HL-60/S4 treated with retinoic acid at 250 ng/mL for 4 days and 3 days (cell line): Measurements from ENCODE around the gene AVPR2.

Experiments used
- in situ Hi-C: fragments of 300-500 bp; cut with MboI; formaldehyde crosslinking; loops from 2 replicates; pipeline ENCODE4 v1.7.0; 2022; ENCODE audit warnings: low sequenced_read_pairs

AVPR2 gene

GRCh38 chrX:153903991-153904957, at the start of gene AVPR2:
Gene AVPR2 (plus strand): TSS chrX:153904673. CDS start chrX:153905146, 473 bp downstream.
- in situ Hi-C loops, result no loop called here

DNA sequence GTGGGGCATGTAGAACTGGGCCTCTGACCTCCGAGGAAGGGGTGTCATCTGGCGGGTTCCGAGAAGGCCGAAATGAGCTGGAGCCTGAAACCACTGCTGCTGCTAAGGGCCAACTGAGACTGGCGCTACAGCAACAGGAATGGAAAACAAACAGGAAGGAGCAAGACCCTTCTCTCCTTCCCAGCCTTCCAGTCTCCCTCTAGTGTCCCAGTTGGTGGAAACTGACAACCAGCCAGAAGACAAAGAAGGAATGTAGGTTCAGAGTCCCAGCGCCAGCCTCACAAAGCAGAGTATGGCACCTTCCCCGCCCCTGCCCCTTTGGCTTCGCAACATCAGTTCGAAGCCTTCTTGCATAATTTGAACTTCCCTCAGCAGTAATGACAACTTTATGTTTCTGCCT, 49.8 kb upstream of the AVPR2 start:
- in situ Hi-C loops, result no loop called here

DNA sequence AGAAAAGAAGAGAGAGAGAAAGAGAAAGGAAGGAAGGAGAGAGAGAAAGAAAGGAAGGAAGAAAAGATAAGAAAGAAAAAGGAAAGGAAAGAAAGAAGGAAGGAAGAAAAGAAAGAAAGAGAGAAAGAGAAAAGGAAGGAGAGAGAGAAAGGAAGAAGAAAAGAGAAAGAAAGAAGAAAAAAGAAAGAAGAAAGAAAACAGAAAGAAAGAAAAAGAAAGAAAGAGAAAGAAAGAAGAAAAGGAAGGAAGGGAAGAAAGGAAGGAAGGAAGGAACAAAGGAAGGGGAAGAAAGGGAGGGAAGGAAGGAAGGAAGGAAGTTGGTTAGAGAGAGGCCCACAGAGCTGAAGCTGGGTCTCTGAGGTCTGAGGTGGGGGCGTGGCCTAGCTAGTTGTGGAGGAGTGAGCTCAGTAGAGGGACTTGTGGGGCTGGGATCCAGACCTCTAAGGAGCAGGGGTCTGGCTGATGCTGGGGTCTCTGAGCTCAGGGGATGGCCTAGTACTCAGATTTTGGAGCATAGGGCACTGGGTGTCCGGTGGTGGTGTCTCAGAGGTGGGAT, 47.0 kb upstream of the AVPR2 start:
- in situ Hi-C loops, result no loop called here

GRCh38 chrX:153861151-153861550, 43.3 kb upstream of the AVPR2 start:
- in situ Hi-C loops, result no loop called here

GRCh38 chrX:153861733-153862310, 42.7 kb upstream of the AVPR2 start:
- in situ Hi-C loops, result no loop called here

- in situ Hi-C loops, result no loop called here
Measured at GRCh38 chrX:153862369-153863250, 41.9 kb upstream of the AVPR2 start.

- in situ Hi-C loops, result no loop called here
Measured at GRCh38 chrX:153863251-153863991, 41.1 kb upstream of the AVPR2 start.

DNA sequence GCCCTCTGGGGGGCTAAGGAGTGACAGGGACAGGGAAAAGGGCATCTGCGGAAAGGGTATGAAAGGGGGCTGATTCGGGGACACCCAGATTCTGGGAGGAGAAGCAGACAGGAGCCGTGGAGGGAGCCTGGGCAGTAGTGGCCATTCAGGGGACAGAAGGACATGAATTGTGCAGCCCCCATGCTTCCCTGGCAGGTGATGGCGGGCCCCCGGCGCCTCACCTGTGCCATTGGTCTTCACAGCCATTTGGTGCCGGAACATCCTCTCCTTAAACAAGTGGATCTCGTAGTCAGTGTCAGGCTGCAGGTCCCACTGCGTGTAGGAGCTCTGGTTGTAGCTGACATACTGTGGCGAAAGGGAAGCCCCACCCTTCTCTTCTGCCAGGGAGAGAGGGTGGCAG, 40.4 kb upstream of the AVPR2 start:
- in situ Hi-C loops, result no loop called here

- in situ Hi-C loops, result no loop called here
Measured at GRCh38 chrX:153864561-153865320, 39.7 kb upstream of the AVPR2 start.

DNA sequence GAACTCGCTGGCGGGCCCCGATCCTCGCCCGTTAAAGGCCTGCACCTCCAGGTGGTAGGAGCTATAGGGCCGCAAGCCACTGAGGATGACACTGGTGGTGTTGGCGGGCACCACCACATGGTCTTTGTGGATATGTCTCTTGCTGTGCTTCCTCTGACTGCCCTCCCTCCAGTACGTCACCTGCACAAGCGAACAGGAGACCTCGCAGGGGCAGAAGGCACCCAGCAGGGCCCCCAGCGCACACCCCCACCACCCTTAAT, 39.2 kb upstream of the AVPR2 start:
- in situ Hi-C loops, result no loop called here

GRCh38 chrX:153865685-153866084, 38.8 kb upstream of the AVPR2 start:
- in situ Hi-C loops, result no loop called here

GRCh38 chrX:153866302-153867019, 38.0 kb upstream of the AVPR2 start:
- in situ Hi-C loops, result no loop called here

GRCh38 chrX:153867139-153867538, 37.3 kb upstream of the AVPR2 start:
- in situ Hi-C loops, result no loop called here

GRCh38 chrX:153867671-153868070, 36.8 kb upstream of the AVPR2 start:
- in situ Hi-C loops, result no loop called here

GRCh38 chrX:153868576-153869472, 35.6 kb upstream of the AVPR2 start:
- in situ Hi-C loops, result no loop called here

DNA sequence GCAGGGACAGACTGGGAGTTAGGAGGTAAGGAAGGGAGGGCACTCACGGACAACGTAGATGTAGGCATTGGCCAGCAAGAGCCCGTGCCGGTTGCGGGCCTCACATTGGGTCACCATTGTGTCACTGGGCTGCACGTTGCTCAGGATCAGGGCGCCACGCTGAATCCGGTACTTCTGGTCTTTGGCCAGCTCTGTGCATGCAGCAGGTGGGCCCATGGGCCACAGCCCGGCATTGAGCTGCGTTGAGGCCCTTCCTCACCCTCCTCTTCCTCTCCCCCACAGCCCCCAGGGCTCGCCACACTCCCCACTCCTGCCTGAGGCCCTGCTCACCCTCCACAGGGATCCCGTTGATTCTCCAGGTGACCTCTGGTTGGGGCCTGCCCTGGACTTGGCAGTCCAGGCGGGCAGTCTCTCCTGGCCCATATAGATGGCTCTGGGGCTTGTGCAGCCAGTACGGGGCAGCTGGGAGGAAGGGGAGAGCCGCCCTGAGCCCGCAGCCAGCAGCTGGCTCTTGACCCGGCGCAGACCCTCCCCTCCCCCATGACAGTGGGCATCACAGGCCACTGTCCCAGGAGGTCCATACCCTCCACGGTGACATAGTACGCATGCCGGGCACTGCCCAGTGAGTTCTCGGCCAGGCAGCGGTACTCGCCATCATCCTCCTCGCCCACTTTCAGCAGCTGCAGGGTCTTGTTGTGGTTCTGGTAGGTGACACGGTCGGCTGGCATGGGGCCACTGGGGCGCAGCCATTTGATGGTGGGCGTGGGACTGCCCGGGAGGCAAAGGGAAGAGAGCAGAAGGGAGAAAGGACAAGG, 34.8 kb upstream of the AVPR2 start:
- in situ Hi-C loops, result no loop called here

DNA sequence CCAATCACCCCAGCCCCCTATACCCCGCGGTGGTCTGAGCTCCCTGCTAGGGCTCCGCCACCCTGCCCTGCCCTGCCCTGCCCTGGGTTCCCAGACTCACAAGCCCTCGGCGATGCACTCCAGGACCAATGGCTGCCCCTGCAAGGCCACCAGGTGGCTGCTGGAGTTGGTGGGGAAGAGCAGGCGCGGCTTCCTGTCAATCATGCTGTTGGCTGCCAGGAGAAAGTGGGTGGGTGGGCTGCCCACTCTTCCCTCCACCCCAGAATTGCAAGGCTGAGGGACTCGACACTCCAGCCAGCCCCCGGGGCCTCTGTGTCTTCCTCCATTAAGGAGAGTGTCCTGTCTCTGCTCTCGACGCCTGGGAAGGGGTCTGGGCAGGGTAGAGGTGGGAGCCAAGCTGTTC, 34.2 kb upstream of the AVPR2 start:
- in situ Hi-C loops, result no loop called here
